ENCODE measurements around the gene SLC25A5. TPM values are rescaled to one million over a fixed set of nuclear protein-coding genes. Genes with fewer than 3 reads are reported as not detected.
"Not testable (repeated sequence)": the region's sequence is repeated elsewhere in the genome, so short reads cannot be mapped to it uniquely, and the experiment has no call there.

SLC25A5 gene
- total RNA-seq, 1 experiment from 2014 or later: 807 TPM

- CTCF ChIA-PET: interaction anchor here (0.7 kb wide), 1 partner anchor 37 kb away, joined by 4 read pairs; no protein-coding TSS in a partner anchor
These were observed 41.0 kb upstream of the SLC25A5 start for GRCh38 chrX:119427024-119427794.

GRCh38 chrX:119427795-119428185 lies 40.5 kb upstream of the SLC25A5 start:
- no peaks in the 10 kb centered on the region for H3K9me3 ChIP-seq (ENCODE audit: insufficient read depth, low read depth)
- H3F3A ChIP-seq (ENCODE audit: insufficient read depth, low read depth): no peaks in the 10 kb centered on the region; the same call in 1 of the 2 replicates
- H3K27me3 ChIP-seq (ENCODE audit: insufficient read depth, low read depth): no peaks in the 10 kb centered on the region
- no peak overlapping the region for H3K4me2 ChIP-seq
- H3K27ac ChIP-seq: no peak overlapping the region
- H3K4me1 ChIP-seq (replicated peaks; ENCODE audit: insufficient read depth): no peaks in the 10 kb centered on the region
- BruUV-seq (replicated peaks): no TSS peak
- H4K20me1 ChIP-seq (ENCODE audit: insufficient read depth): no peaks in the 10 kb centered on the region
- no peak overlapping the region for H3K4me3 ChIP-seq
- ChIA-PET POLR2A (ENCODE audit: unreplicated experiment) (no interaction called here), CTCF (no interaction called here)
- no peaks in the 10 kb centered on the region for H3K79me2 ChIP-seq (ENCODE audit: low read depth)
- no peaks in the 10 kb centered on the region for H3K9me2 ChIP-seq (ENCODE audit: insufficient read depth)
- no peak for TF ChIP-seq CTCF (conservative IDR thresholded peaks at IDR 0.05)
- no peak for TF ChIP-seq EZH2 (IDR thresholded peaks at IDR 0.05; ENCODE audit: low read depth)
- intact Hi-C loops (cut with micrococcal nuclease; ENCODE audit: unreplicated experiment): no loop called here
- peaks cover 5% of the 10 kb centered on the region; the same call in 1 of the 2 replicates for H3K36me3 ChIP-seq (ENCODE audit: low read depth)
- H2AFZ ChIP-seq: no peak overlapping the region
- no peak for DNase-seq

More at GRCh38 chrX:119427024-119427794, 41.0 kb upstream of the SLC25A5 start:
- Histone ChIP-seq H3K4me1 (replicated peaks; ENCODE audit: insufficient read depth) (no peaks in the 10 kb centered on the region), H3K27ac (no peak overlapping the region), H3K36me3 (ENCODE audit: low read depth) (peaks cover 5% of the 10 kb centered on the region; the same call in 1 of the 2 replicates), H3F3A (ENCODE audit: insufficient read depth, low read depth) (no peaks in the 10 kb centered on the region; the same call in 1 of the 2 replicates), H4K20me1 (ENCODE audit: insufficient read depth) (no peaks in the 10 kb centered on the region), H3K79me2 (ENCODE audit: low read depth) (no peaks in the 10 kb centered on the region), H2AFZ (no peak overlapping the region), H3K27me3 (ENCODE audit: insufficient read depth, low read depth) (no peaks in the 10 kb centered on the region), H3K4me3 (no peak overlapping the region), H3K4me2 (no peak overlapping the region), H3K9me2 (ENCODE audit: insufficient read depth) (no peaks in the 10 kb centered on the region), H3K9me3 (ENCODE audit: insufficient read depth, low read depth) (no peaks in the 10 kb centered on the region)
- BruUV-seq (replicated peaks): no TSS peak
- DNase-seq: no peak
- TF ChIP-seq EZH2 (IDR thresholded peaks at IDR 0.05; ENCODE audit: low read depth) (no peak), CTCF (conservative IDR thresholded peaks at IDR 0.05) (no peak)
- POLR2A ChIA-PET (ENCODE audit: unreplicated experiment): no interaction called here
- intact Hi-C loops (cut with micrococcal nuclease; ENCODE audit: unreplicated experiment): no loop called here

- no peaks in the 10 kb centered on the region for H3K4me1 ChIP-seq (replicated peaks; ENCODE audit: insufficient read depth)
- DNase-seq: no peak
- POLR2A ChIA-PET (ENCODE audit: unreplicated experiment): no interaction called here
- no TSS peak for BruUV-seq (replicated peaks)
- no peaks in the 10 kb centered on the region for H3K27me3 ChIP-seq (ENCODE audit: insufficient read depth, low read depth)
- H3F3A ChIP-seq (ENCODE audit: insufficient read depth, low read depth): no peaks in the 10 kb centered on the region; the same call in 1 of the 2 replicates
- intact Hi-C loops (cut with micrococcal nuclease; ENCODE audit: unreplicated experiment): no loop called here
- H3K9me2 ChIP-seq (ENCODE audit: insufficient read depth): no peaks in the 10 kb centered on the region
- H3K36me3 ChIP-seq (ENCODE audit: low read depth): peaks cover 5% of the 10 kb centered on the region; the same call in 1 of the 2 replicates
- H3K27ac ChIP-seq: no peak overlapping the region
- CTCF ChIA-PET: interaction anchor here (0.6 kb wide), 1 partner anchor 10 kb away, joined by 6 read pairs; no protein-coding TSS in a partner anchor
- H3K4me2 ChIP-seq: no peak overlapping the region
- H3K79me2 ChIP-seq (ENCODE audit: low read depth): no peaks in the 10 kb centered on the region
- H4K20me1 ChIP-seq (ENCODE audit: insufficient read depth): no peaks in the 10 kb centered on the region
- TF ChIP-seq EZH2 (IDR thresholded peaks at IDR 0.05; ENCODE audit: low read depth) (no peak), CTCF (conservative IDR thresholded peaks at IDR 0.05) (no peak)
- H3K9me3 ChIP-seq (ENCODE audit: insufficient read depth, low read depth): no peaks in the 10 kb centered on the region
- H3K4me3 ChIP-seq: no peak overlapping the region
- no peak overlapping the region for H2AFZ ChIP-seq
These were observed 38.8 kb upstream of the SLC25A5 start for GRCh38 chrX:119429471-119429870.

- H3K9me2 ChIP-seq (ENCODE audit: insufficient read depth); DNase-seq; CTCF ChIA-PET; POLR2A ChIA-PET (ENCODE audit: unreplicated experiment); H2AFZ ChIP-seq; H3K27me3 ChIP-seq (ENCODE audit: insufficient read depth, low read depth); H3F3A ChIP-seq (ENCODE audit: insufficient read depth, low read depth); H4K20me1 ChIP-seq (ENCODE audit: insufficient read depth); H3K9me3 ChIP-seq (ENCODE audit: insufficient read depth, low read depth); H3K4me1 ChIP-seq (replicated peaks; ENCODE audit: insufficient read depth); H3K4me2 ChIP-seq; BruUV-seq (replicated peaks); H3K36me3 ChIP-seq (ENCODE audit: low read depth); H3K27ac ChIP-seq; H3K4me3 ChIP-seq; H3K79me2 ChIP-seq (ENCODE audit: low read depth); intact Hi-C loops (cut with micrococcal nuclease; ENCODE audit: unreplicated experiment): not testable (repeated sequence)
These were observed 26.9 kb upstream of the SLC25A5 start for GRCh38 chrX:119441295-119441694.

All from PC-9 (cell line).